HG02970 (cell line): Measurements from ENCODE around the gene C1QTNF12.

Source experiments
- ATAC-seq: cut with Tn5 transposase; IDR thresholded peaks from one replicate; pipeline ENCODE4 v1.9.1; 2021; ENCODE audit warnings: mild to moderate bottlenecking, moderate library complexity, moderate number of reproducible peaks; ENCODE audit not compliant: unreplicated experiment, low FRiP score

Gene C1QTNF12

GRCh38 chr1:1282998-1283397 is 36.5 kb upstream of the C1QTNF12 start:
- no peak for ATAC-seq

DNA sequence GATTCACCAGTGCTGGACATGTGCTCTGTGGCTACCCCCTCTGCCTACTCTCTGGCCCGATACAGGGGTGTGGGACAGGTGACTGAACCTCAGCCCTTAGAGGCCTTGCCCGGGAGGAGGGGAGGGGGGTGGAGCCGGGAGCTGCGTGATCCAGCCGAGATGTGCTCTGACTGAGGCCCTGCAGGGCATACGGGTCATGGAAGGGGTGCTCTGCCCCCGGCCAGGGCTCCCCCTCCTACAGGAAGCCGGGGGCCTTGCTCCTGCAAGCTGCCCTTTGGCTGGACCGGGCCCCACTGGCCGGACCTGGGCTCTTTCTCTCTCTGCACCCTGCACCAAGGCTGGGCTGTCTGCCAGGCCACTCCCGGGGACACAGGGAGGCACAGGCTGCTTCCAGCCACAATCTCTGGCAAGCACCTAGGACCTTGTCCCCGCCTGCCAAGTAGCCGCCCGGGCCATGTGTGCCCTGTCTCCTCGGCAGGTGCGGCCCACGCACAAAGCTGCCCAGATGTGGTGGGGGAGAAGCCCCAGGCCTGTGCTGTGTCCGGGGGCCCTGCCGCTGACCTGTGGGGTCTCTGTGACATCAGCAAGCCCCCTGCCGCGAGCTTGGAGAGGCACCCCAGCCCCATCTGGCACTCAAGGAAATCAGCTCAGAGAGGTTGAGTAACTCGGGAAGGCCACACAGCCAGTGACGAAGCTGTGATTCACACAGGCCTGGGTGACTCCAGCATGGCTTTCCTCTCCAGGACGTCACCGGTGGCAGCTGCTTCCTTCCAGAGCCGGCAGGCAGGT is 35.2 kb upstream of the C1QTNF12 start:
- ATAC-seq = no peak

DNA sequence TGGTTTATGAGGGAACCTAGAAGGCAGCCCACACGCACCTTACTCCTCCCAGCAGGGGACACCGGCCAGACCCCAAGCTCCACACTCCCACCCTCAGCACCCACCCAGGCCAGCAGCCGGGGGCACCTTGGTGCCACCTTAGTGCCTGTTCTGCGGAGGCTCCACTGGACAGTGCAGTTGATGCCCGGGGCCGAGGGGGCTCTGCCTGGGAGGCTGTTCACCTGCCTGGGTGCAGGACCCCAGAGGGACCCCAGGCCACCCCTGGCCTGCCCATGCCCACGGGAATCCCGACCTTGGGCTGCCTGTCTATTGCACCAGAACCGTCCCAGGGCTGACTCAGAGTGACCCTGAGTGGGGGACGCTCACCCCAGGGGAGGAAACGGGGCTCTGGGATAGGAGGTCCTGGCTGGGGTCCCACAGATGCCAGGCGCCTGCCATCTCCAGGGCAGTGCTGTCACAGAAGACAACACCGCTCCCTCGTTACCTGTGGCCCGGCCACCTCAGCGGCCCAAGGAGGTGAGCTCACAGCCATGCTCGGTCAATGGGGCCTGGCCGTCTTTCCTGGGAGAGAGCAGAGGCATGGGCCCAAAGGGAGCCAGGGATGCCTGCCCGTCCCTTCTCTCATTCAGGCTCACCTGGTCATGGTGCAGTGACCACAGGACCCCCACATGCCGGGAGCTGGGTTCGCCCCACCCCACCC is 34.4 kb upstream of the C1QTNF12 start:
- no peak for ATAC-seq

DNA sequence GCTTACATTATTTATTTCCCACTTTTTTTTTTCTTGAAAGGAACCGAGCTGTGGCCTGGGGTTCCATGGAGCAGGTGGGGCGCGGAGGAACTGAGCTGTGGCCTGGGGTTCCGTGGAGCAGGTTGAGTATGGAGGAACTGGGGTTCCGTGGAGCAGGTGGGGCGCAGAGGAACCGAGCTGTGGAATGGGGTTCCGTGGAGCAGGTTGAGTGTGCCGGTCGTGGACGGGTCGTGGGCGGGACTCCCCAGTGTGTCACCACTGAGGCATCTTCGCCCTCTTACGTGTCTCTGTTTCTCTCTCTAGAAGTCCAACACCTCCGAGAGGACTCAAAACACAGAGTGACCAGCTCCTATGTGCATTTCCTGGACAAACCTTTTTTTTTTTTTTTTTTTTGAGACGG is 32.5 kb upstream of the C1QTNF12 start:
- ATAC-seq = no peak

DNA sequence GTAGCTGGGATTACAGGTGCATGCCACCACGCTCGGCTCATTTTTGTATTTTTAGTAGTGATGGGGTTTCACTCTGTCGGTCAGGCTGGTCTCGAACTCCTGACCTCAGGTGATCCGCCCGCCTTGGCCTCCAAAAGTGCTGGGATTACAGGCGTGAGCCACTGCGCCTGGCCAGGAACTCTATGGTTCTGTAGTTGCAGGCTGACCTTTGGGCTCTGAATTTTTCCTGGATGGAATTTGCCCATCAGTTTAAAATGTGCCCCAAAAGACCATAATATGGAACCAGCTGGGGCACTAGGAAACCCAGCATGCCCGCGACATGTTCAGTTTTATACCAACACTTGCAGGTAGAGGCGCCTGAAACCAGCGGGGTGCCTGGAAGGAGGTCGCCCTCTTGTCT is 32.1 kb upstream of the C1QTNF12 start:
- no peak for ATAC-seq

DNA sequence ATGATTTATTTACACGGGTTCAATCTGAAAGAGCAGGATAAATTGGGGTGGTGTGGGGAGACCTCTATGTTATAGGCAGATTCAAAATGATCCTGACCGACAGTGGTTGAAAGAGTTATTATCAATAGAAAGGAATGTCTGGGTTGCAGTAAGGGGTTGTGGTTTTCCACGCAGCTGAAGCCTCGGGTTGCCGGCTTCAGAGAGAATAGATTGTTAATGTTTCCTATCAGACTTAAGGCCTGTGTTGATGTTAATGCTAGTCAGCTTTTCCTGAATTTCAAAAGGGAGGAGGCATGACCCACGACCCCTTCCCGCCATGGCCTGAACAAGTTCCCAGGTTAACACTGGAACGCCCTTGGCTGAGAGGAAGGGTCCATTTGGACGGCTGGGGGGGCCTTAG is 29.3 kb upstream of the C1QTNF12 start:
- ATAC-seq = no peak

GRCh38 chr1:1274931-1275431 is 28.5 kb upstream of the C1QTNF12 start:
- ATAC-seq = no peak

DNA sequence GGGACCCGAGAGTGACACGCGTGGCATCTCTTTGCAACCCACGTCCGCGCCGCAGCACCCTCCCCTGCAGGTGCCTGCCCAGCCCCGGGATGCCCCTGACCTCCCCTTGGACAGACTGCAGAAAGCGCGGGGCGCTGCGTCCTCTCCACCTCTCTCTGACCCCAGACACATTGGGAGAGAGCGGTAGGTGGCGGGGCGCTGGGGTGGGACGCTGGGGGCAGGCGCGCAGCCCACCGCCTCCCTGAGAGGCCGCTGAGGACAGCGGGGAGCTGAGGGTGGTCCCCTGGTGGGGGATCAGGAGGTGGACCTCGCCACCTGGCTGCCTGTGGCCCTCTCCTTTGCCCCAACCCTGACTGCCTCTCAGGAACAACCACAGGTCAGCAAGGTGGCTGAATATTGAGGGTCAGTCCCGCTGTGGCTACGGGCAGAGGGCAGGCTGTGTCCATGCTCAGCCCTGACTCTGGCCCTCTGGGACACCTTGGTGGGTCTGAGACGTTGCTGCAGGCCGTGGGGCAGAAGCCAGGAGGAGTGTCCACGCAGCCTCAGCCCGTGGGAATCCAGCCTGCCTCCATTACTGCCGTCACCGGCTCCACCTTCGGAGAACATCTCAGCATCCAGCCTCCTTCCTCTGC is 27.9 kb upstream of the C1QTNF12 start:
- ATAC-seq = peak; percentile 26

- ATAC-seq = peak; percentile 78
Measured at GRCh38 chr1:1273512-1274298, 27.2 kb upstream of the C1QTNF12 start, which contains the start of gene UBE2J2. TSS of gene UBE2J2 (minus strand) at chr1:1273854. CDS start at chr1:1267992, 5,862 bp downstream.

GRCh38 chr1:1273209-1273511 is 26.6 kb upstream of the C1QTNF12 start:
- peak; percentile 2 for ATAC-seq

GRCh38 chr1:1272341-1273208 is 26.1 kb upstream of the C1QTNF12 start:
- no peak for ATAC-seq

GRCh38 chr1:1270813-1271212 is 24.3 kb upstream of the C1QTNF12 start:
- ATAC-seq = no peak

- no peak for ATAC-seq
Measured at GRCh38 chr1:1268284-1268682, 21.8 kb upstream of the C1QTNF12 start.

DNA sequence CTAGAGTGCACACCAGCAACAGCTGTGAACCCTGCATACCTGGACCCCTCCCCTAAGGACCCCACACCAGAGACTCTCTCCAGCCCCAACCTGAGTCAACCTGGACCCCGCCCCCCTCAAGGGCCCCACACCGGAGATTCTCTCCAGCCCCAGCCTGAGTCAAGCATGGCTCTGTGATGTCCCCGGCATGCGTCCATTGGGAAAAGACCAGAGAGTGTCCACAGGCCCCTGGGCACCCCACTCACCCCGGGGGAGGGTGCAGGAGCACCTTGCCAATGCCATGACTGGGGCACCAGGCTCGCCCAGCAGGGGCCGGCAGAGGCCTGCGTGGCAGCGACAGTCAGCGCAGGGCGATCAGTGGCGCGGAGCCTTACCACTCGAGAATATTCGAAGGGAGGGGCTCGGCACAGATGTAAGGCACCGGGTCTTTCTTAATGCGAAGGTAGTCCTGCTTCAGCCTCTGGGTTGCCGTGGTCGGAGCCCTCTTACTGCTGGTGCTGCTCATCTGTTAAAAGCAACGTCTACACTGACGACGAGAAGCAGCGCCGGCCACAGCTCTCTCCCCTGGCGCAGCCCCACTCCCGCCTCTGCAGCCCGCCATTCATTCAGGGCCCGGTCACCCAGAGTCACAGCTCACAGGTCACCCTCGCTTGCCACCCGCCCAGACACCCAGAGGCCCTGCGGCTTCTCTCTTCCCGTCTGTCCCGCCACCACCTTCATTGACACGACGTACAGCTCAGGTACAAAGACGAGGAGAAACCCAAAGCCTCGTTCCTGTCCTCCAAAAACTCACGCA is 21.2 kb upstream of the C1QTNF12 start:
- ATAC-seq = no peak

DNA sequence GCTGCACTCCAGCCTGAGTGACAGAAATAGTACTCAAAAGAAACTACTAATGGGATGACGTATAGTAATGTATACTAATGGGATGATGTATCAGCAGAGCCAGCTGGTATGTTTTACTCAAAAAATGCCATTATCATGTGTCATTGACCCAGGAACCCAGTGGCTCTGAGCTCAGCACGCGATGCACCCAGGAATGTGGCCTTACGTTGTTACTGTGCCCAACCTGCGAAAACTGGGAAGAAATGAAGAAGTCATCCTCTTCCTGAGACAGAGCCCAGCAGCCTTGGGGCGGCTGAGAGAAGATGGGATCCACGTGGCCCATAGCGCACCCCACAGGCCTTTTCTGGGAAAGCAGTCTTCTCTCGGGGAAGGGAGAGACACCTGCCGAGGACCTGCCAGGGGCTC is 18.3 kb upstream of the C1QTNF12 start:
- ATAC-seq = no peak

GRCh38 chr1:1264026-1264425 is 17.5 kb upstream of the C1QTNF12 start:
- ATAC-seq = no peak

DNA sequence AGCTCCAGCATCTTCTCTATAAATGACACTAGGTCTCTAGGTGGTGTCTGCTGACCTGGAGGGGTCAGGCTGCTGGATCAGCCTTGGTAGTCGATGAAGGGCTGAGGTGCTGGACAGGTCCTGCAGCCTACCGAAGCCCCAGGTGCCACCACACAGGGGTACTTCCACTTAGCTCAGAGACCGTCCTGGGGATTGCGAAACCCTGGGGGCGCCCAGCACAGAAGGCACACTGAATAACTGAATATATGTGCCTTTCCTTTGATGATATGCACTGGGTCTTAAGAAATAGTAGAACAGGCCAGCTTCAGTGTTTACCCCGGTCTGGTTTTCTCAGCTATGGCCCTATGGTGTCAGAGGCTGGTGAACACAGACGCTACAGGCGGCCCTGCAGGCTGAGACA is 16.2 kb upstream of the C1QTNF12 start:
- no peak for ATAC-seq

GRCh38 chr1:1262071-1262470 is 15.5 kb upstream of the C1QTNF12 start:
- no peak for ATAC-seq
